Activated CD8-positive, alpha-beta memory T cell treated with anti-CD3 and anti-CD28 coated beads, Interleukin-2, amount 10 ng/mL, durations not matched to agents 7 days and 5 days (primary cell): ENCODE measurements around the gene TBC1D1. TPM values are rescaled to one million over a fixed set of nuclear protein-coding genes. Genes with fewer than 3 reads are reported as not detected.
A peak's percentile ranks its signal among the peaks of the same experiment; 100 is the strongest.

Experiments used
- ATAC-seq: fragments of 150-1000 bp; cut with Tn5 transposase; one replicate; pipeline ENCODE4 v1.10.0; 2021; ENCODE audit warnings: moderate library complexity
- CTCF ChIA-PET: fragments of 350-600 bp; sonication (Branson Sonifier 250); formaldehyde crosslinking; loops from one replicate; lab custom pipeline; 2021; ENCODE audit warnings: antibody characterized with exemption; lab: Charles Lee
- DNase-seq: peaks from one replicate; pipeline ENCODE4 v3.0.0-alpha.2; 2020
- H3K27ac Mint-ChIP-seq: one replicate; pipeline ENCODE4 v1.8.0; 2021; ENCODE audit warnings: mild to moderate bottlenecking, mixed read lengths
- H3K27me3 Mint-ChIP-seq: one replicate; pipeline ENCODE4 v1.8.0; 2021; ENCODE audit warnings: mixed read lengths
- H3K36me3 Mint-ChIP-seq: one replicate; pipeline ENCODE4 v1.8.0; 2021; ENCODE audit warnings: mild to moderate bottlenecking, mixed read lengths
- H3K4me1 Mint-ChIP-seq: one replicate; pipeline ENCODE4 v1.8.0; 2021; ENCODE audit warnings: mixed read lengths
- H3K4me3 Mint-ChIP-seq: one replicate; pipeline ENCODE4 v1.8.0; 2021; ENCODE audit warnings: mild to moderate bottlenecking, moderate library complexity, mixed read lengths
- H3K9me3 Mint-ChIP-seq: one replicate; pipeline ENCODE4 v1.8.0; 2022; ENCODE audit warnings: low read depth, mixed read lengths
- total RNA-seq, 2 experiments: library from RNA; stranded (reverse); gene quantifications; one replicate each; pipeline ENCODE4 v1.2.3, GENCODE V29; 2021

Gene TBC1D1
- total RNA-seq, 2 experiments from 2014 or later: 62.9 to 72.2 TPM

- no peak overlapping the region for H3K27ac Mint-ChIP-seq
- CTCF ChIA-PET: no interaction called here
- peaks cover 44% of the 10 kb centered on the region for H3K36me3 Mint-ChIP-seq
- ATAC-seq (no peak), DNase-seq (no peak)
- H3K27me3 Mint-ChIP-seq: no peaks in the 10 kb centered on the region
- no peaks in the 10 kb centered on the region for H3K9me3 Mint-ChIP-seq
- H3K4me1 Mint-ChIP-seq: peaks cover 28% of the 10 kb centered on the region
- no peak overlapping the region for H3K4me3 Mint-ChIP-seq
Measured at GRCh38 chr4:38120772-38121171, 229.9 kb downstream of the TBC1D1 start.

- no peak for DNase-seq
- CTCF ChIA-PET: no interaction called here
- no peak for ATAC-seq
- Mint-ChIP-seq H3K9me3 (no peaks in the 10 kb centered on the region), H3K27ac (no peak overlapping the region), H3K4me3 (no peak overlapping the region), H3K36me3 (peaks cover 51% of the 10 kb centered on the region), H3K4me1 (peaks cover 24% of the 10 kb centered on the region), H3K27me3 (no peaks in the 10 kb centered on the region)
Measured at GRCh38 chr4:38122060-38122459, 231.2 kb downstream of the TBC1D1 start.

GRCh38 chr4:38123555-38123954 lies 232.7 kb downstream of the TBC1D1 start:
- no peak overlapping the region for H3K4me3 Mint-ChIP-seq
- H3K36me3 Mint-ChIP-seq: peaks cover 49% of the 10 kb centered on the region
- H3K4me1 Mint-ChIP-seq: peaks cover 35% of the 10 kb centered on the region
- no peak overlapping the region for H3K27ac Mint-ChIP-seq
- CTCF ChIA-PET: interaction anchor here (0.9 to 1.4 kb wide), 2 partner anchors 53 to 61 kb away, joined by 3 read pairs; no protein-coding TSS in a partner anchor
- no peaks in the 10 kb centered on the region for H3K27me3 Mint-ChIP-seq
- ATAC-seq (no peak), DNase-seq (no peak)
- H3K9me3 Mint-ChIP-seq: no peaks in the 10 kb centered on the region

GRCh38 chr4:38124961-38125360 lies 234.1 kb downstream of the TBC1D1 start:
- Mint-ChIP-seq H3K27me3 (no peaks in the 10 kb centered on the region), H3K27ac (no peak overlapping the region), H3K36me3 (peaks cover 50% of the 10 kb centered on the region), H3K9me3 (no peaks in the 10 kb centered on the region), H3K4me3 (no peak overlapping the region), H3K4me1 (peaks cover 45% of the 10 kb centered on the region)
- DNase-seq (no peak), ATAC-seq (no peak)
- CTCF ChIA-PET: no interaction called here

GRCh38 chr4:38125816-38126215 lies 234.9 kb downstream of the TBC1D1 start:
- CTCF ChIA-PET: no interaction called here
- H3K36me3 Mint-ChIP-seq: peaks cover 57% of the 10 kb centered on the region
- ATAC-seq: no peak

GRCh38 chr4:38128478-38129459 lies 237.9 kb downstream of the TBC1D1 start:
- Mint-ChIP-seq H3K4me3 (peak overlapping the region; percentile 16), H3K27ac (peak overlapping the region; percentile 91), H3K9me3 (no peaks in the 10 kb centered on the region), H3K36me3 (peaks cover 56% of the 10 kb centered on the region), H3K27me3 (peaks cover 4% of the 10 kb centered on the region), H3K4me1 (peaks cover 70% of the 10 kb centered on the region)
- CTCF ChIA-PET: interaction anchor here (0.6 to 2.4 kb wide), 7 partner anchors 14 to 191 kb away, joined by 3 to 7 read pairs (median 4); no protein-coding TSS in a partner anchor
- peak; percentile 91 for DNase-seq
- peak; percentile 67 for ATAC-seq

More at GRCh38 chr4:38125816-38126215, 234.9 kb downstream of the TBC1D1 start:
- Mint-ChIP-seq H3K4me3 (no peak overlapping the region), H3K9me3 (no peaks in the 10 kb centered on the region), H3K27ac (no peak overlapping the region), H3K27me3 (no peaks in the 10 kb centered on the region), H3K4me1 (peaks cover 53% of the 10 kb centered on the region)
- no peak for DNase-seq

GRCh38 chr4:38129460-38130227 lies 238.8 kb downstream of the TBC1D1 start:
- Mint-ChIP-seq H3K4me3 (peak overlapping the region; percentile 16), H3K27ac (peak overlapping the region; percentile 91), H3K27me3 (peaks cover 5% of the 10 kb centered on the region), H3K4me1 (peaks cover 72% of the 10 kb centered on the region), H3K9me3 (no peaks in the 10 kb centered on the region), H3K36me3 (peaks cover 62% of the 10 kb centered on the region)
- DNase-seq: no peak
- CTCF ChIA-PET: interaction anchor here (1.0 to 2.4 kb wide), 6 partner anchors 26 to 190 kb away, joined by 3 to 7 read pairs (median 4); no protein-coding TSS in a partner anchor
- ATAC-seq: no peak

GRCh38 chr4:38130884-38131283 lies 240.0 kb downstream of the TBC1D1 start:
- CTCF ChIA-PET: interaction anchor here (0.6 to 4.5 kb wide), 5 partner anchors 14 to 68 kb away, joined by 3 to 30 read pairs (median 5); no protein-coding TSS in a partner anchor
- Mint-ChIP-seq H3K4me3 (peak overlapping the region; percentile 54), H3K9me3 (no peaks in the 10 kb centered on the region), H3K27me3 (peaks cover 5% of the 10 kb centered on the region), H3K27ac (peak overlapping the region; percentile 84), H3K4me1 (peaks cover 72% of the 10 kb centered on the region), H3K36me3 (peaks cover 60% of the 10 kb centered on the region)
- DNase-seq (no peak), ATAC-seq (no peak)

- Mint-ChIP-seq H3K9me3 (no peaks in the 10 kb centered on the region), H3K27me3 (peaks cover 5% of the 10 kb centered on the region), H3K36me3 (peaks cover 58% of the 10 kb centered on the region), H3K27ac (peak overlapping the region; percentile 84), H3K4me1 (peaks cover 78% of the 10 kb centered on the region), H3K4me3 (peak overlapping the region; percentile 54)
- ATAC-seq: peak; percentile 47
- DNase-seq: peak; percentile 89
- CTCF ChIA-PET: interaction anchor here (0.6 to 4.5 kb wide), 9 partner anchors 12 to 756 kb away, joined by 3 to 30 read pairs (median 5); no protein-coding TSS in a partner anchor
Measured at GRCh38 chr4:38131371-38132091, 240.6 kb downstream of the TBC1D1 start.

- DNase-seq (peak; percentile 92), ATAC-seq (peak; percentile 69)
- H3K27ac Mint-ChIP-seq: peak overlapping the region; percentile 84
- CTCF ChIA-PET: interaction anchor here (1.0 to 4.5 kb wide), 10 partner anchors 13 to 755 kb away, joined by 3 to 30 read pairs (median 4); no protein-coding TSS in a partner anchor
- H3K4me3 Mint-ChIP-seq: peak overlapping the region; percentile 54
- peaks cover 5% of the 10 kb centered on the region for H3K27me3 Mint-ChIP-seq
- H3K4me1 Mint-ChIP-seq: peaks cover 78% of the 10 kb centered on the region
- H3K9me3 Mint-ChIP-seq: no peaks in the 10 kb centered on the region
- H3K36me3 Mint-ChIP-seq: peaks cover 58% of the 10 kb centered on the region
Measured at GRCh38 chr4:38132107-38132673, 241.3 kb downstream of the TBC1D1 start.

- Mint-ChIP-seq H3K27ac (peak overlapping the region; percentile 84), H3K9me3 (no peaks in the 10 kb centered on the region), H3K27me3 (peaks cover 5% of the 10 kb centered on the region), H3K36me3 (peaks cover 61% of the 10 kb centered on the region), H3K4me1 (peaks cover 77% of the 10 kb centered on the region), H3K4me3 (no peak overlapping the region)
- CTCF ChIA-PET: interaction anchor here (0.7 to 4.5 kb wide), 11 partner anchors 14 to 970 kb away, joined by 3 to 30 read pairs (median 4); no protein-coding TSS in a partner anchor
- no peak for DNase-seq
- ATAC-seq: no peak
Measured at GRCh38 chr4:38132843-38133662, 242.2 kb downstream of the TBC1D1 start.
